Memory B cell (primary cell): Measurements from ENCODE around the gene GLI2.
A peak's percentile ranks its signal among the peaks of the same experiment; 100 is the strongest.

Source experiments
- ATAC-seq: fragments of 150-1000 bp; cut with Tn5 transposase; 2 replicates; pipeline ENCODE4 v1.10.0; 2021; ENCODE audit warnings: low read depth, mild to moderate bottlenecking, moderate library complexity
- DNase-seq, 2 donors: peaks; one replicate each; pipeline ENCODE4 v3.0.0; 2022; ENCODE audit warnings: low spot score in 2 of 2
- H3K27ac Mint-ChIP-seq: one replicate; pipeline ENCODE4 v1.8.0; 2022; ENCODE audit warnings: mild to moderate bottlenecking, moderate library complexity, mixed read lengths
- H3K27me3 Mint-ChIP-seq: one replicate; pipeline ENCODE4 v1.8.0; 2022; ENCODE audit warnings: mixed read lengths
- H3K36me3 Mint-ChIP-seq: one replicate; pipeline ENCODE4 v1.8.0; 2022; ENCODE audit warnings: mild to moderate bottlenecking, mixed read lengths
- H3K4me1 Mint-ChIP-seq: one replicate; pipeline ENCODE4 v1.8.0; 2022; ENCODE audit warnings: mixed read lengths
- H3K4me3 Mint-ChIP-seq: one replicate; pipeline ENCODE4 v1.8.0; 2022; ENCODE audit warnings: mild to moderate bottlenecking, moderate library complexity, mixed read lengths
- H3K9me3 Mint-ChIP-seq: one replicate; pipeline ENCODE4 v1.8.0; 2022; ENCODE audit warnings: mixed read lengths

The GLI2 gene

GRCh38 chr2:120735746-120736170 lies at the start of gene GLI2:
Gene GLI2, plus strand, starts transcription at chr2:120735868. Its CDS starts 61,453 bp downstream, at chr2:120797321.
- ATAC-seq (no peak), DNase-seq (no peak)
- peaks cover 5% of the 10 kb centered on the region for H3K4me1 Mint-ChIP-seq
- H3K27me3 Mint-ChIP-seq = peaks cover 24% of the 10 kb centered on the region
- no peak within 1 kb of the TSS for H3K27ac Mint-ChIP-seq
- H3K4me3 Mint-ChIP-seq = peak within 1 kb of the TSS; percentile 62
- H3K36me3 Mint-ChIP-seq = no peaks in the 10 kb centered on the region
- H3K9me3 Mint-ChIP-seq = no peaks in the 10 kb centered on the region

- Mint-ChIP-seq H3K36me3 (no peaks in the 10 kb centered on the region), H3K4me1 (no peaks in the 10 kb centered on the region), H3K27me3 (peaks cover 14% of the 10 kb centered on the region), H3K4me3 (no peak overlapping the region), H3K9me3 (no peaks in the 10 kb centered on the region), H3K27ac (no peak overlapping the region)
- DNase-seq (no peak), ATAC-seq (no peak)
Observed at GRCh38 chr2:120685974-120686297, 49.7 kb upstream of the GLI2 start.

- H3K4me1 Mint-ChIP-seq = no peaks in the 10 kb centered on the region
- H3K4me3 Mint-ChIP-seq = no peak overlapping the region
- H3K27me3 Mint-ChIP-seq = peaks cover 14% of the 10 kb centered on the region
- H3K27ac Mint-ChIP-seq = no peak overlapping the region
- H3K36me3 Mint-ChIP-seq = no peaks in the 10 kb centered on the region
- ATAC-seq (no peak), DNase-seq (no peak)
- no peaks in the 10 kb centered on the region for H3K9me3 Mint-ChIP-seq
Observed at GRCh38 chr2:120686511-120687168, 49.0 kb upstream of the GLI2 start.

GRCh38 chr2:120687210-120687609 lies 48.5 kb upstream of the GLI2 start:
- H3K27me3 Mint-ChIP-seq = peaks cover 14% of the 10 kb centered on the region
- H3K36me3 Mint-ChIP-seq = no peaks in the 10 kb centered on the region

GRCh38 chr2:120690521-120690920 lies 45.1 kb upstream of the GLI2 start:
- Mint-ChIP-seq H3K27me3 (peaks cover 7% of the 10 kb centered on the region), H3K27ac (no peak overlapping the region), H3K36me3 (no peaks in the 10 kb centered on the region), H3K9me3 (no peaks in the 10 kb centered on the region), H3K4me3 (no peak overlapping the region), H3K4me1 (peaks cover 3% of the 10 kb centered on the region)
- DNase-seq = no peak
- ATAC-seq = no peak

More at GRCh38 chr2:120687210-120687609, 48.5 kb upstream of the GLI2 start:
- DNase-seq (no peak), ATAC-seq (no peak)
- Mint-ChIP-seq H3K9me3 (no peaks in the 10 kb centered on the region), H3K27ac (no peak overlapping the region), H3K4me3 (no peak overlapping the region), H3K4me1 (no peaks in the 10 kb centered on the region)

GRCh38 chr2:120691410-120691809 lies 44.3 kb upstream of the GLI2 start:
- H3K27me3 Mint-ChIP-seq = peaks cover 11% of the 10 kb centered on the region
- ATAC-seq (no peak), DNase-seq (no peak)
- H3K27ac Mint-ChIP-seq = no peak overlapping the region
- no peak overlapping the region for H3K4me3 Mint-ChIP-seq
- H3K36me3 Mint-ChIP-seq = no peaks in the 10 kb centered on the region
- peaks cover 5% of the 10 kb centered on the region for H3K4me1 Mint-ChIP-seq
- no peaks in the 10 kb centered on the region for H3K9me3 Mint-ChIP-seq

GRCh38 chr2:120692691-120693090 lies 43.0 kb upstream of the GLI2 start:
- Mint-ChIP-seq H3K27me3 (peaks cover 17% of the 10 kb centered on the region), H3K27ac (no peak overlapping the region), H3K36me3 (no peaks in the 10 kb centered on the region), H3K9me3 (no peaks in the 10 kb centered on the region), H3K4me3 (no peak overlapping the region), H3K4me1 (peaks cover 5% of the 10 kb centered on the region)
- DNase-seq (no peak), ATAC-seq (no peak)

- Mint-ChIP-seq H3K4me3 (no peak overlapping the region), H3K27ac (no peak overlapping the region)
- DNase-seq = no peak
Observed at GRCh38 chr2:120693121-120693520, 42.5 kb upstream of the GLI2 start.

GRCh38 chr2:120694034-120694433 lies 41.6 kb upstream of the GLI2 start:
- Mint-ChIP-seq H3K27ac (no peak overlapping the region), H3K9me3 (peaks cover under 1% of the 10 kb centered on the region), H3K27me3 (peaks cover 18% of the 10 kb centered on the region), H3K4me1 (peaks cover 5% of the 10 kb centered on the region), H3K36me3 (no peaks in the 10 kb centered on the region), H3K4me3 (no peak overlapping the region)
- DNase-seq (no peak), ATAC-seq (no peak)

More at GRCh38 chr2:120693121-120693520, 42.5 kb upstream of the GLI2 start:
- peaks cover 5% of the 10 kb centered on the region for H3K4me1 Mint-ChIP-seq
- H3K27me3 Mint-ChIP-seq = peaks cover 17% of the 10 kb centered on the region
- H3K9me3 Mint-ChIP-seq = no peaks in the 10 kb centered on the region
- ATAC-seq = no peak
- H3K36me3 Mint-ChIP-seq = no peaks in the 10 kb centered on the region

GRCh38 chr2:120697471-120697870 lies 38.2 kb upstream of the GLI2 start:
- no peak overlapping the region for H3K27ac Mint-ChIP-seq
- ATAC-seq (no peak), DNase-seq (no peak)
- H3K27me3 Mint-ChIP-seq = peaks cover 19% of the 10 kb centered on the region
- H3K4me1 Mint-ChIP-seq = peaks cover 5% of the 10 kb centered on the region
- H3K36me3 Mint-ChIP-seq = no peaks in the 10 kb centered on the region
- peaks cover 2% of the 10 kb centered on the region for H3K9me3 Mint-ChIP-seq
- no peak overlapping the region for H3K4me3 Mint-ChIP-seq

GRCh38 chr2:120699292-120699691 lies 36.4 kb upstream of the GLI2 start:
- DNase-seq (no peak), ATAC-seq (no peak)
- Mint-ChIP-seq H3K9me3 (peaks cover 2% of the 10 kb centered on the region), H3K4me3 (no peak overlapping the region), H3K4me1 (peaks cover 5% of the 10 kb centered on the region), H3K36me3 (no peaks in the 10 kb centered on the region), H3K27me3 (peaks cover 21% of the 10 kb centered on the region), H3K27ac (no peak overlapping the region)

- peaks cover 2% of the 10 kb centered on the region for H3K9me3 Mint-ChIP-seq
Observed at GRCh38 chr2:120700659-120701058, 35.0 kb upstream of the GLI2 start.

GRCh38 chr2:120701096-120701495 lies 34.6 kb upstream of the GLI2 start:
- Mint-ChIP-seq H3K9me3 (peaks cover 2% of the 10 kb centered on the region), H3K27ac (no peak overlapping the region), H3K4me1 (no peaks in the 10 kb centered on the region), H3K27me3 (peaks cover 16% of the 10 kb centered on the region), H3K4me3 (no peak overlapping the region), H3K36me3 (no peaks in the 10 kb centered on the region)
- ATAC-seq = no peak
- DNase-seq = no peak

More at GRCh38 chr2:120700659-120701058, 35.0 kb upstream of the GLI2 start:
- H3K4me1 Mint-ChIP-seq = peaks cover 1% of the 10 kb centered on the region
- no peak overlapping the region for H3K4me3 Mint-ChIP-seq
- DNase-seq (no peak), ATAC-seq (no peak)
- peaks cover 17% of the 10 kb centered on the region for H3K27me3 Mint-ChIP-seq
- H3K36me3 Mint-ChIP-seq = no peaks in the 10 kb centered on the region
- H3K27ac Mint-ChIP-seq = no peak overlapping the region

- DNase-seq = no peak
- H3K4me1 Mint-ChIP-seq = no peaks in the 10 kb centered on the region
- no peak overlapping the region for H3K4me3 Mint-ChIP-seq
- peaks cover 13% of the 10 kb centered on the region for H3K27me3 Mint-ChIP-seq
- H3K27ac Mint-ChIP-seq = no peak overlapping the region
- peaks cover 2% of the 10 kb centered on the region for H3K9me3 Mint-ChIP-seq
- ATAC-seq = no peak
- H3K36me3 Mint-ChIP-seq = no peaks in the 10 kb centered on the region
Observed at GRCh38 chr2:120701499-120701898, 34.2 kb upstream of the GLI2 start.

GRCh38 chr2:120702061-120702460 lies 33.6 kb upstream of the GLI2 start:
- no peak for DNase-seq
- H3K4me3 Mint-ChIP-seq = no peak overlapping the region
- no peaks in the 10 kb centered on the region for H3K4me1 Mint-ChIP-seq
- H3K27ac Mint-ChIP-seq = no peak overlapping the region
- H3K27me3 Mint-ChIP-seq = peaks cover 14% of the 10 kb centered on the region
- ATAC-seq = no peak
- H3K36me3 Mint-ChIP-seq = no peaks in the 10 kb centered on the region
- peaks cover 2% of the 10 kb centered on the region for H3K9me3 Mint-ChIP-seq
